Smooth muscle cell (in vitro differentiated cells): ENCODE data around the gene FKBP5. TPM values are rescaled to one million over a fixed set of nuclear protein-coding genes. Genes with fewer than 3 reads are reported as not detected.

Source experiments
- DNase-seq: peaks from one replicate; lab custom pipeline; 2025; ENCODE audit not compliant: unreplicated experiment; lab: John Stamatoyannopoulos, UW
- H2AFZ ChIP-seq: fragments of 200-600 bp; sonication (generic); 2 replicates; pipeline ENCODE4 v1.6.0; 2016; ENCODE audit warnings: antibody characterized with exemption, low read depth, mild to moderate bottlenecking
- H3F3A ChIP-seq: fragments of 200-600 bp; sonication (generic); 2 replicates; pipeline ENCODE4 v1.6.0; 2017; ENCODE audit warnings: antibody characterized with exemption, low read depth
- H3K27ac ChIP-seq: fragments of 200-600 bp; sonication (generic); 2 replicates; pipeline ENCODE4 v1.5.1; 2016; ENCODE audit warnings: low read depth, mild to moderate bottlenecking
- H3K27me3 ChIP-seq: fragments of 200-600 bp; sonication (generic); 2 replicates; pipeline ENCODE4 v1.6.1; 2016; ENCODE audit warnings: low read depth, mild to moderate bottlenecking
- H3K36me3 ChIP-seq: fragments of 200-600 bp; sonication (generic); 2 replicates; pipeline ENCODE4 v1.5.1; 2016; ENCODE audit warnings: low read depth
- H3K4me1 ChIP-seq: fragments of 200-600 bp; sonication (generic); 2 replicates; pipeline ENCODE4 v1.5.1; 2016; ENCODE audit warnings: low read depth
- H3K4me2 ChIP-seq: fragments of 200-600 bp; sonication (generic); 2 replicates; pipeline ENCODE4 v1.6.0; 2016; ENCODE audit warnings: mild to moderate bottlenecking
- H3K4me3 ChIP-seq: fragments of 200-600 bp; sonication (generic); 2 replicates; pipeline ENCODE4 v1.5.1; 2016; ENCODE audit warnings: mild to moderate bottlenecking
- H3K79me2 ChIP-seq: fragments of 200-600 bp; sonication (generic); 2 replicates; pipeline ENCODE4 v1.6.0; 2016; ENCODE audit warnings: low read depth, mild to moderate bottlenecking
- H3K9ac ChIP-seq: fragments of 200-600 bp; sonication (generic); 2 replicates; pipeline ENCODE4 v1.6.0; 2016; ENCODE audit warnings: low read depth
- H3K9me3 ChIP-seq: fragments of 200-600 bp; sonication (generic); replicated peaks from 2 replicates; pipeline ENCODE4 v1.5.1; 2016; ENCODE audit warnings: low read depth
- H4K20me1 ChIP-seq: fragments of 200-600 bp; sonication (generic); 2 replicates; pipeline ENCODE4 v1.6.0; 2016; ENCODE audit warnings: low read depth
- CTCF ChIP-seq: fragments of 200-600 bp; sonication (generic); IDR thresholded peaks from 2 replicates; pipeline ENCODE4 v1.5.1; 2017; ENCODE audit warnings: borderline replicate concordance, mild to moderate bottlenecking, antibody characterized with exemption; ENCODE audit not compliant: insufficient read depth, poor library complexity, severe bottlenecking
- WGBS: methylation state at CpG from one replicate; pipeline ENCODE4 v1.1.7; 2016; ENCODE audit warnings: low lambda C conversion rate; 5-methylcytosine and 5-hydroxymethylcytosine counted together
- polyA plus RNA-seq: library from polyadenylated mRNA; unstranded; fragments of >200 nt; fragmentation: Nextera tagmentation; extraction: Ambion mirVana; gene quantifications from 2 replicates; pipeline ENCODE4 v1.2.1, GENCODE V29; 2016
- total RNA-seq: library from RNA; depleted of rRNA; stranded (reverse); fragments of >200 nt; gene quantifications from 2 replicates; pipeline ENCODE4 v1.2.3, GENCODE V29; 2014

The FKBP5 gene
- total and polyA plus RNA-seq, 2 experiments from 2014 or later: 0.85 to 3.8 TPM

DNA sequence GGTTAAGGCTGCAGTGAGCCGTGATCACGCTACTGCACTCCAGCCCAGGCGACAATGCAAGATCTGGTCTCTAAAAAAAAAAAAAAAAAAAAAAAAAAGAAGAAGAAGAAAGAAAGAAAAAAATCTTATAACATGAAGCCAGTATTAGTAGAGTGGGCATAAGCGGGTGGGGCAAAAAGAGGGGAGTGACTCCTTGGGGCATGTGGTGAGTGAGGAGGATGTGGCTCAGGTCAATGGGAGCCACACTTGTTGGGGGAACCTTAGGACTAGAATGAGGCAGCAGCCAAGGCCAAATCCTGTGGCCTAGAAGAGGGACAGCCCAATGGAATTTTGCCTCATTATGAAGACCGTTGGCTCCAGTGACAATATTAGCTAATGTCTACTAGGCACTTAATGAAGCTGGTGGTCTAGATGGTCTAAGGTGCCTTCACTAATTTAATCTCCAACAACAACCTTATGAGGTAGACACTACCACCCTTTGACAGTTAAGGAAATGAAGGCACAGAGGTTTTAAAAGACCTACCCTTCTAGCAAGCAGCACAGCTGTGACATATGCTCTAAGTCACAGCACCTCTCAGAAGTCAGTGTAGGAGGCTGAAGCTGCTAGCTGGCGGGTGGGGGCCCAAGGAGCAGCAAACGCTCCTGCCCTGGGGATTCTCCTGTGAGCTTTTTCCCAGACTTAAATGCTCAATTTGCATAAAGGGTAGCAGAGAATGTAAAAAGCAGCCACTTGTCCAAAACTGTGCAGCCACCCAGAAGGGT lies 24.5 kb upstream of the FKBP5 start:
- Histone ChIP-seq H2AFZ (no peak overlapping the region), H3K4me3 (no peak overlapping the region), H3K9me3 (no peaks in the 10 kb centered on the region), H3K9ac (no peak overlapping the region), H3K79me2 (no peaks in the 10 kb centered on the region), H3F3A (no peaks in the 10 kb centered on the region), H3K4me1 (no peaks in the 10 kb centered on the region), H3K4me2 (no peak overlapping the region), H4K20me1 (no peaks in the 10 kb centered on the region), H3K27me3 (no peaks in the 10 kb centered on the region), H3K27ac (no peak overlapping the region), H3K36me3 (no peaks in the 10 kb centered on the region)
- 88% methylated on average over 7 of the region's 7 CpGs for WGBS
- DNase-seq: no peak
- TF ChIP-seq CTCF: no peak

- WGBS: 96% methylated on average over 7 of the region's 7 CpGs
- no peak for DNase-seq
- Histone ChIP-seq H4K20me1 (no peaks in the 10 kb centered on the region), H3K4me3 (no peak overlapping the region), H3K4me1 (peaks cover 2% of the 10 kb centered on the region), H2AFZ (no peak overlapping the region), H3K27ac (no peak overlapping the region), H3K4me2 (no peak overlapping the region), H3K36me3 (no peaks in the 10 kb centered on the region), H3K9ac (no peak overlapping the region), H3K9me3 (no peaks in the 10 kb centered on the region), H3K27me3 (no peaks in the 10 kb centered on the region), H3K79me2 (no peaks in the 10 kb centered on the region), H3F3A (no peaks in the 10 kb centered on the region)
- no peak for TF ChIP-seq CTCF
Measured at GRCh38 chr6:35711731-35712130, 23.0 kb upstream of the FKBP5 start.

GRCh38 chr6:35710241-35710847 lies 21.6 kb upstream of the FKBP5 start:
- H3K36me3 ChIP-seq: no peaks in the 10 kb centered on the region
- 73% methylated on average over 4 of the region's 4 CpGs for WGBS
- no peaks in the 10 kb centered on the region for H3K27me3 ChIP-seq
- H4K20me1 ChIP-seq: no peaks in the 10 kb centered on the region
- no peaks in the 10 kb centered on the region for H3K9me3 ChIP-seq
- H3K4me3 ChIP-seq: no peak overlapping the region
- no peaks in the 10 kb centered on the region for H3F3A ChIP-seq
- H3K4me1 ChIP-seq: peaks cover 4% of the 10 kb centered on the region
- no peak overlapping the region for H3K27ac ChIP-seq
- H3K79me2 ChIP-seq: no peaks in the 10 kb centered on the region
- TF ChIP-seq CTCF: no peak
- H3K4me2 ChIP-seq: no peak overlapping the region
- DNase-seq: no peak
- no peak overlapping the region for H3K9ac ChIP-seq
- no peak overlapping the region for H2AFZ ChIP-seq

DNA sequence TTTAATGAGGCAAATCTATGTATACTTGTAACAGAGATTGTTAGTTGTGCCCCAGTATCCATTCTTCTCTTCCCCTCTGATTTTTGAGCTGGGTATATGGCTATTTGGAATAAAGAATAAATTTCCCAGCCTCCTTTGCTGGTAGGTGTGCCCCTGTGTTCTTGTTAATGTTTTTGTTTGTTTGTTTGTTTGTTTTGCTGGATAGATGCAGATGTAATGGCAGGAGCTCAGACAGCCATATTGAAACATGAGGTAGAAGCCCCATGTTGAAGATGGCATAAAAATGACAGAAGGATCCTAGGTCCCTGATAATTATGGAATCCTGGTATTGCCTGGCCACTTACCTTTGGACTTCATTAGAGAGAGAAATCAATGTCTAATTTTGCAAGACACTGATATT lies 19.9 kb upstream of the FKBP5 start:
- no peaks in the 10 kb centered on the region for H3K9me3 ChIP-seq
- H4K20me1 ChIP-seq: no peaks in the 10 kb centered on the region
- H3K9ac ChIP-seq: no peak overlapping the region
- no peaks in the 10 kb centered on the region for H3K27me3 ChIP-seq
- H3F3A ChIP-seq: no peaks in the 10 kb centered on the region
- no peaks in the 10 kb centered on the region for H3K36me3 ChIP-seq
- DNase-seq: no peak
- no peak overlapping the region for H3K4me2 ChIP-seq
- H3K27ac ChIP-seq: no peak overlapping the region
- no peak overlapping the region for H3K4me3 ChIP-seq
- no peak overlapping the region for H2AFZ ChIP-seq
- TF ChIP-seq CTCF: no peak
- H3K79me2 ChIP-seq: no peaks in the 10 kb centered on the region
- H3K4me1 ChIP-seq: peaks cover 4% of the 10 kb centered on the region
